ENCODE data around the gene PCK1. TPM values are rescaled to one million over a fixed set of nuclear protein-coding genes. Genes with fewer than 3 reads are reported as not detected.

The PCK1 gene
- total and polyA plus RNA-seq, 2 donors (not counting 1 experiment from before 2014, with no cell fraction given) = under 0.01 TPM; not detected in 1

DNA sequence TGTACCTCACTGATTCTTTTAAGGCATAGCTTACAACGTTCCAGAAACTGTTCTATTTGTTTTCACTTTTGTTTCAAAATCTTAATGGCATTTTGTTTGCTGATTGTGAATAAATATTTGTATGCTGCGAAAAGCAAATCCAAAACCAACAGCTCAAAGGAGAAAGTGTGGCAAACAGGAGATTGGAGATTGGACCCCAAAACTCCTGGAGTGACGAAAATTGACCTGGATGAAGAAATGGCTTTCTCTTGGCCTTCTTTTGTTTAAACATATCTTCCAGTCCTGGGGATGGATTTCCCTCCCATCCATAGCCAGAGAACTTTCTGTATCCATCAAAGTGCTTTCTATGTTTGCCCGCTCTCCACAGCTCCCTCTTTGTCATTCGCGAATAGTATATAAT, 33.2 kb upstream of the PCK1 start:
- H3K4me1 ChIP-seq (ENCODE audit: control insufficient read depth, extremely low read depth, insufficient read depth, low read length) = no peaks in the 10 kb centered on the region
- no peak for DNase-seq (ENCODE audit: low read depth in 2 of 2)
- H3K4me2 ChIP-seq (ENCODE audit: extremely low read depth, insufficient read depth, low read length) = no peak overlapping the region
- no peaks in the 10 kb centered on the region for H3K9me3 ChIP-seq (ENCODE audit: control insufficient read depth, insufficient read depth, low read depth, low read length)
- no peaks in the 10 kb centered on the region for H3K36me3 ChIP-seq (ENCODE audit: control insufficient read depth, insufficient read depth, low read length)
- no peaks in the 10 kb centered on the region for H4K20me1 ChIP-seq (ENCODE audit: control insufficient read depth, extremely low read depth, insufficient read depth, low read length)
- no peaks in the 10 kb centered on the region for H3K79me2 ChIP-seq (ENCODE audit: control insufficient read depth, insufficient read depth, low read length)
- no peaks in the 10 kb centered on the region for H3K27me3 ChIP-seq (ENCODE audit: control insufficient read depth, insufficient read depth, low read length)
- H3K9ac ChIP-seq (ENCODE audit: insufficient read depth, low read length) = no peak overlapping the region
- TF ChIP-seq CTCF (conservative IDR thresholded peaks at IDR 0.05 in 1 of 2, IDR thresholded peaks at IDR 0.05 in 1 of 2; ENCODE audit: low read depth in 1 of 2, low read length in 2 of 2) (no peak), EZH2 (IDR thresholded peaks at IDR 0.05; ENCODE audit: low read length, missing control alignments) (no peak)
- no peak overlapping the region for H2AFZ ChIP-seq (ENCODE audit: low read length)
- no peak overlapping the region for H3K4me3 ChIP-seq (replicated peaks in 1 of 4; ENCODE audit: control extremely low read depth in 1 of 4, insufficient read depth in 1 of 4, low read depth in 3 of 4, low read length in 4 of 4)
- H3K27ac ChIP-seq (ENCODE audit: insufficient read depth, low read length) = no peak overlapping the region

DNA sequence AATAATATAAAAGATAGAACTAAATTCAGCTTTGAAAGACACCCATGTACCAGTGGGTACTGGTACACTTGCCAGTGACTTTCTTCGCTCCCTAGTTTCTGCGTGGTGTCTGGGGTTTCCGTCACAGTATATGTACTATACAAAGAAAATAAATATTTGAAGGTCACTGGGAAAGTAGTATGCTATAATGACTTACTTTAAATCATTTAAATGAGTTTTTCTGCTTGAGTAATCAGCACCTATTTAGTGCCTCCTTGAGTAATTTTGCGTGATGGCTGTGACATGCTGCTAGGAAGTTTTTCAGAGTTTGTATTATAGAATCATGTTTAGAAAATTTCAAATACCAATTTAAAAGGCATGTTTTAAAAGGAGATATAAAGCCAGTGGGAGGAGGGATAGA, 32.8 kb upstream of the PCK1 start:
- Histone ChIP-seq H2AFZ (ENCODE audit: low read length) (no peak overlapping the region), H3K9ac (ENCODE audit: insufficient read depth, low read length) (no peak overlapping the region), H3K79me2 (ENCODE audit: control insufficient read depth, insufficient read depth, low read length) (no peaks in the 10 kb centered on the region), H3K27ac (ENCODE audit: insufficient read depth, low read length) (no peak overlapping the region), H3K27me3 (ENCODE audit: control insufficient read depth, insufficient read depth, low read length) (no peaks in the 10 kb centered on the region), H3K36me3 (ENCODE audit: control insufficient read depth, insufficient read depth, low read length) (no peaks in the 10 kb centered on the region), H3K9me3 (ENCODE audit: control insufficient read depth, insufficient read depth, low read depth, low read length) (no peaks in the 10 kb centered on the region), H3K4me1 (ENCODE audit: control insufficient read depth, extremely low read depth, insufficient read depth, low read length) (no peaks in the 10 kb centered on the region), H3K4me3 (replicated peaks in 1 of 4; ENCODE audit: control extremely low read depth in 1 of 4, insufficient read depth in 1 of 4, low read depth in 3 of 4, low read length in 4 of 4) (no peak overlapping the region), H4K20me1 (ENCODE audit: control insufficient read depth, extremely low read depth, insufficient read depth, low read length) (no peaks in the 10 kb centered on the region), H3K4me2 (ENCODE audit: extremely low read depth, insufficient read depth, low read length) (no peak overlapping the region)
- DNase-seq (ENCODE audit: low read depth in 2 of 2) = no peak
- no peak for TF ChIP-seq EZH2 (IDR thresholded peaks at IDR 0.05; ENCODE audit: low read length, missing control alignments)

DNA sequence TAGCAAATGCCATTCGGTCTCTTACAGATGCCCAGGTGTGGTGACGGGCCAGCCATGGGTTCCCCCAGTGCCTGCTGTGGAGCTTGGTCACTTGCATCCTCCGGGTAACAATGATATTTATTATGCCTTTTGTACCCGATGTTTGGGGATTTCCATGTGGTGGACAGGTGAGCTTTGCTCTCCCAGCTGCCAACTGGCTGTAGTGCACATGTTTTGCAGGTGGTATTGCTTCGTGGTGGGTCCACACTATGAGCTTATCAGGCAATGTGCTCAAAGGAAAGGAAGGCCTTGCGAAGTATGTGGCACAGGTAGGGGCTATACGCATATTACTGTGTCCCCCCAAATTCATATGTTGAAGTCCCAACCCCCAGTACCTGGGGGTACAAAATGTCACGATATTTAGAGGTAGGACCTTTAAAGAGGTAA, 31.7 kb upstream of the PCK1 start:
- no peak for DNase-seq (ENCODE audit: low read depth in 2 of 2)
- Histone ChIP-seq H3K4me3 (replicated peaks in 1 of 4; ENCODE audit: control extremely low read depth in 1 of 4, insufficient read depth in 1 of 4, low read depth in 3 of 4, low read length in 4 of 4) (no peak overlapping the region), H3K27ac (ENCODE audit: insufficient read depth, low read length) (no peak overlapping the region), H3K4me2 (ENCODE audit: extremely low read depth, insufficient read depth, low read length) (no peak overlapping the region), H4K20me1 (ENCODE audit: control insufficient read depth, extremely low read depth, insufficient read depth, low read length) (no peaks in the 10 kb centered on the region), H3K36me3 (ENCODE audit: control insufficient read depth, insufficient read depth, low read length) (no peaks in the 10 kb centered on the region), H3K79me2 (ENCODE audit: control insufficient read depth, insufficient read depth, low read length) (no peaks in the 10 kb centered on the region), H3K4me1 (ENCODE audit: control insufficient read depth, extremely low read depth, insufficient read depth, low read length) (no peaks in the 10 kb centered on the region), H2AFZ (ENCODE audit: low read length) (no peak overlapping the region), H3K9me3 (ENCODE audit: control insufficient read depth, insufficient read depth, low read depth, low read length) (no peaks in the 10 kb centered on the region), H3K27me3 (ENCODE audit: control insufficient read depth, insufficient read depth, low read length) (no peaks in the 10 kb centered on the region), H3K9ac (ENCODE audit: insufficient read depth, low read length) (no peak overlapping the region)
- TF ChIP-seq CTCF (conservative IDR thresholded peaks at IDR 0.05 in 1 of 2, IDR thresholded peaks at IDR 0.05 in 1 of 2; ENCODE audit: low read depth in 1 of 2, low read length in 2 of 2) (no peak), EZH2 (IDR thresholded peaks at IDR 0.05; ENCODE audit: low read length, missing control alignments) (no peak)

Data from fibroblast of lung (primary cell).